PFSK-1 (cell line): ENCODE measurements around the gene ARSH.

Source experiments
- POLR2AphosphoS5 ChIP-seq: IDR thresholded peaks from 2 replicates; pipeline ENCODE4 v1.6.1; 2012; ENCODE audit warnings: low read depth, mild to moderate bottlenecking, control low read depth, low read length, moderate library complexity
- SIN3A ChIP-seq: IDR thresholded peaks from 2 replicates; pipeline ENCODE4 v1.6.1; 2012; ENCODE audit warnings: mild to moderate bottlenecking, low read length, moderate library complexity, borderline replicate concordance; ENCODE audit not compliant: insufficient read depth
- TAF1 ChIP-seq: IDR thresholded peaks from 2 replicates; pipeline ENCODE4 v1.6.1; 2012; ENCODE audit warnings: low read length, control low read depth, borderline replicate concordance; ENCODE audit not compliant: insufficient read depth
- TF ChIP-seq, protein P1 (sequence below), 2 experiments: IDR thresholded peaks; 2 replicates each; pipeline versions ENCODE4 v1.6.1 to v1.8.0; 2011 to 2012; ENCODE audit warnings: low read depth in 2 of 2, low read length in 2 of 2, control low read depth in 1 of 2, inconsistent platforms in 1 of 2, mild to moderate bottlenecking in 1 of 2, moderate library complexity in 1 of 2; ENCODE audit not compliant: insufficient read depth in 1 of 2

DNA sequence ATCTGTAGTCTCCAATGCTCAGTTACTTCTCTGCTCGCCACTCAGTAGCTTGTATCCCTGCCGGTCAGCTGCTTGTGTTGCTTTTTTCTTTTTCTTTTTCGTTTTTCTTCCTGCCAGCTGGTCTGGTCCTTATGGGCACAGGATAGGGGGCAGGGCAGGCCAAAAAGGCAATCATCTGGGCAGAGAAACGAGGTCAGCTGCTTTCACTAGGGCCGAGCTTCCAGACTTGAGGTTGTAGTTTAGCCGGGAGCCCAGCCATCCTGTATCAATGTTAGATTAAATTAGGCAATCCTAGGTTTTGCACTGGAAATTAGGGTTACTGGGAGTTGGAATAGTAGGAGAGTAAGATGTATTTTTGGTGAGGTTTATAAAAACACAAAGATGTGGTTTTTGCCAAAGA is 38.3 kb downstream of the ARSH start:
- no peak for TF ChIP-seq SIN3A
- no peak for TF ChIP-seq TAF1
- TF ChIP-seq POLR2AphosphoS5, result no peak
- TF ChIP-seq, protein P1, sequence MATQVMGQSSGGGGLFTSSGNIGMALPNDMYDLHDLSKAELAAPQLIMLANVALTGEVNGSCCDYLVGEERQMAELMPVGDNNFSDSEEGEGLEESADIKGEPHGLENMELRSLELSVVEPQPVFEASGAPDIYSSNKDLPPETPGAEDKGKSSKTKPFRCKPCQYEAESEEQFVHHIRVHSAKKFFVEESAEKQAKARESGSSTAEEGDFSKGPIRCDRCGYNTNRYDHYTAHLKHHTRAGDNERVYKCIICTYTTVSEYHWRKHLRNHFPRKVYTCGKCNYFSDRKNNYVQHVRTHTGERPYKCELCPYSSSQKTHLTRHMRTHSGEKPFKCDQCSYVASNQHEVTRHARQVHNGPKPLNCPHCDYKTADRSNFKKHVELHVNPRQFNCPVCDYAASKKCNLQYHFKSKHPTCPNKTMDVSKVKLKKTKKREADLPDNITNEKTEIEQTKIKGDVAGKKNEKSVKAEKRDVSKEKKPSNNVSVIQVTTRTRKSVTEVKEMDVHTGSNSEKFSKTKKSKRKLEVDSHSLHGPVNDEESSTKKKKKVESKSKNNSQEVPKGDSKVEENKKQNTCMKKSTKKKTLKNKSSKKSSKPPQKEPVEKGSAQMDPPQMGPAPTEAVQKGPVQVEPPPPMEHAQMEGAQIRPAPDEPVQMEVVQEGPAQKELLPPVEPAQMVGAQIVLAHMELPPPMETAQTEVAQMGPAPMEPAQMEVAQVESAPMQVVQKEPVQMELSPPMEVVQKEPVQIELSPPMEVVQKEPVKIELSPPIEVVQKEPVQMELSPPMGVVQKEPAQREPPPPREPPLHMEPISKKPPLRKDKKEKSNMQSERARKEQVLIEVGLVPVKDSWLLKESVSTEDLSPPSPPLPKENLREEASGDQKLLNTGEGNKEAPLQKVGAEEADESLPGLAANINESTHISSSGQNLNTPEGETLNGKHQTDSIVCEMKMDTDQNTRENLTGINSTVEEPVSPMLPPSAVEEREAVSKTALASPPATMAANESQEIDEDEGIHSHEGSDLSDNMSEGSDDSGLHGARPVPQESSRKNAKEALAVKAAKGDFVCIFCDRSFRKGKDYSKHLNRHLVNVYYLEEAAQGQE (IDR thresholded peaks at IDR 0.05; ENCODE audit: insufficient read depth in 1 of 2, low read depth in 2 of 2, low read length in 2 of 2), result no peak
